Stimulated activated CD8-positive, alpha-beta memory T cell treated with anti-CD3 and anti-CD28 coated beads, Interleukin-7, amount 100 ng/mL, for 4 hours (primary cell): ENCODE measurements around the gene GCK.

Source experiments
- DNase-seq, 2 donors: peaks; one replicate each; pipeline ENCODE4 v3.0.0-alpha.2; 2020; ENCODE audit warnings: low read depth in 2 of 2

Gene GCK

GRCh38 chr7:44155191-44156185 lies 33.8 kb downstream of the GCK start:
- DNase-seq = no peak

DNA sequence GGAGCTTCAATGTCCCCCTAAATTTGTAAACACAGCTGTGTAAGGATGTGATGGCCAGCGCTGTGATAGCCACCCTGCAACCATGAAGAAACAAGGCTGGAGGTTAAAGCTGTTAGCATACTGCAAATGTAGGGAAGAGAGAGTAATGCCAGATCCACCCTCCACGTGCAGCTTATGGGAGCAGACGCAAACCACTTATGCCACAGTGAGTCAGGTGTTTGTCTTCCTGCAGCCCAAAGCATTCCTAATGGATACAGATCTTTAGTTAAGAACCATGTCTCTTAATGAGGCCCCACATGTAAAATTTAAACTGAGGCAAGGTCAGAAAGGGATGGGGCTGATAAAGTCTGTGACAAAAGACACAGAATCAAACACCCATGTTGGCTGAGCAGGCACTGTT lies 34.5 kb downstream of the GCK start:
- DNase-seq = no peak

- DNase-seq = no peak
These were observed 35.3 kb downstream of the GCK start for GRCh38 chr7:44153948-44154335.

- DNase-seq = no peak
These were observed 36.0 kb downstream of the GCK start for GRCh38 chr7:44152971-44153947.

DNA sequence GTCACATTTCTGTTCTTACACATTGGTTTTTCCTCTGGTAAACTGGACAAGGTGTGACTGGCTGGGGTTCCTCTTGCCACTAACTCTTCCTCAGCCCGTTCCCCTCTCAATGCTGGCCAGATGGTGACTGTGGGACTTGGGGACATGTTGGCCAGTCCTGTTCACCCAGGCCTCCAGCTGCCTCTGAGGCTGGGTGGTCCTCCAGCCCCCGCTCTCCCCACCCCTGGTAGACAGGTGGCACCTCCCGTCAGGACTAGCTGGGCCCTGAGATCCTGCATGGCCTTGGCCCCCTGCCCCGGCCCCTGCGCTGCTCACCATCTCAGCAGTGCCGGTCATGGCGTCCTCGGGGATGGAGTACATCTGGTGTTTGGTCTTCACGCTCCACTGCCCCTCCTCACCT lies 37.3 kb downstream of the GCK start:
- DNase-seq = no peak

GRCh38 chr7:44150966-44151941 lies 38.0 kb downstream of the GCK start:
- no peak for DNase-seq

DNA sequence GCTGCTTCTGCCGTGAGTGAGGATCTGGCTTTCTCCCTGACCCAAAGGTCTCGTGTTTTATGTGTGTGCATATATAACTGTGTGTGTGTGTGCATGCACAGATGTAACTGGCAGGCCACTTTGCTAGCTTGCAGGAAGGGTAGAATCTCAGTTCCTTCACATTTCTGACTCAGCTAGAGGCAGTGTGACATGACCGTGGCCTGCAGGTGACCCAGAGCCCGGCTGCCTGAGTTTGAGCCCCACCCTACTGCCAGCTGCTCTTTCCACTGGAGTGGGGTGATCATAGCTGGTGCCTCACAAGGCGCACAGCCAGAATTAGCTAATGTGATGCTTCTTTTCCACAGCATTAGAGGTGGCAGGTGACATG lies 38.8 kb downstream of the GCK start:
- no peak for DNase-seq

DNA sequence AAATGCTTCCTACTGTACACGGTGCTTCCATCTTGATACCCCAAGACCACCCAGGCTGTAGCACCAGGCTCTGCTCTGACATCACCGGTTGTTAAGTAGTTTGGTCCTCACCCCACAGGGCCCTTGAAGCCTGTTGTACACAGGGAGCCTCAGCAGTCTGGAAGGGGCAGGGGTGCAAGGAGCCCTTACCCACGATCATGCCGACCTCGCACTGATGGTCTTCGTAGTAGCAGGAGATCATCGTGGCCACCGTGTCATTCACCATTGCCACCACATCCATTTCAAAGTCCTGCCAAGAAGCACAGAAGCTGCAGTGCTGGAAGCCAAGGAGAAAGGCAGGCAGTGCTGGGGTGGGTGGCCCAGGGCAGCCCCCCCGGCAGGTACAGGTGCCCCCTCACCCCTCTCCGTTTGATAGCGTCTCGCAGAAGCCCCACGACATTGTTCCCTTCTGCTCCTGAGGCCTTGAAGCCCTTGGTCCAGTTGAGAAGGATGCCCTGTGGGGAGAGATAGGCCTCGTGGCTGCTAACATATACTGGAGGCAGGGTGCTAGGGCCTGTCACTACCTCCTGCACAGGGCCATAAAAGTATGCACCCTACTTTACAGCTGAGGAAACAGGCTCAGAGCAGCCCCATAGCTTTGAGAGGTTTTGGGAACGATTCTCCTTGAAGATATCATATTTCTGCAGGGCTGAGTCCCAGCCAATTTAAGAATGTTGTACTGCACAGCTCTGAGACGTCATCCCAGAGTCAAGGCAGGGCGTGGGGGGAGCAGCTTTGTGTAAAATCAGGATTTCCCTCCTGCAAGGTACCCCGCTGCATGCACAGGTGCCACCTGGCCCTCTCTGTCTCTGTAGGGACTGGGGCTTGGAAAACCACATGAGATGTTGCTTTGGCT lies 39.4 kb downstream of the GCK start:
- DNase-seq = no peak

- no peak for DNase-seq
These were observed 40.2 kb downstream of the GCK start for GRCh38 chr7:44148961-44149536.

DNA sequence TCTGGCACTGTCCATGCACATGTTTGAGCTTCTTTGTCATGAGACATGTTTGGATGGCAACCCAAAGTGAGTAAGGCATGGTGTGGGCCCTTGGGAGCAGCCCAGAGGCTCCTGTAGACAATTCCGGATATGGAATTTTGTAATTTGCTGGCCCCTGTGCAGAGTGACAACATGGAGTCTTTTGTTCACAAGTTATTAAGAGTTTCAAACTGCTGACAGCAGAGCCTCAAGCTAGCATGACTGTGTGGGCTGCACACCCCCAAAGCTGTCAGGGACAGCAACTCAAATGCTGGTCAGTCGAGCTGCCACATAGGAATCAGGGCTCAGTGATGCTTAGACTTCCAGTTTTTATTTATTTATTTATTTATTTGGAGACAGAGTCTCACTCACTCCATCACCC lies 41.1 kb downstream of the GCK start:
- DNase-seq = no peak

DNA sequence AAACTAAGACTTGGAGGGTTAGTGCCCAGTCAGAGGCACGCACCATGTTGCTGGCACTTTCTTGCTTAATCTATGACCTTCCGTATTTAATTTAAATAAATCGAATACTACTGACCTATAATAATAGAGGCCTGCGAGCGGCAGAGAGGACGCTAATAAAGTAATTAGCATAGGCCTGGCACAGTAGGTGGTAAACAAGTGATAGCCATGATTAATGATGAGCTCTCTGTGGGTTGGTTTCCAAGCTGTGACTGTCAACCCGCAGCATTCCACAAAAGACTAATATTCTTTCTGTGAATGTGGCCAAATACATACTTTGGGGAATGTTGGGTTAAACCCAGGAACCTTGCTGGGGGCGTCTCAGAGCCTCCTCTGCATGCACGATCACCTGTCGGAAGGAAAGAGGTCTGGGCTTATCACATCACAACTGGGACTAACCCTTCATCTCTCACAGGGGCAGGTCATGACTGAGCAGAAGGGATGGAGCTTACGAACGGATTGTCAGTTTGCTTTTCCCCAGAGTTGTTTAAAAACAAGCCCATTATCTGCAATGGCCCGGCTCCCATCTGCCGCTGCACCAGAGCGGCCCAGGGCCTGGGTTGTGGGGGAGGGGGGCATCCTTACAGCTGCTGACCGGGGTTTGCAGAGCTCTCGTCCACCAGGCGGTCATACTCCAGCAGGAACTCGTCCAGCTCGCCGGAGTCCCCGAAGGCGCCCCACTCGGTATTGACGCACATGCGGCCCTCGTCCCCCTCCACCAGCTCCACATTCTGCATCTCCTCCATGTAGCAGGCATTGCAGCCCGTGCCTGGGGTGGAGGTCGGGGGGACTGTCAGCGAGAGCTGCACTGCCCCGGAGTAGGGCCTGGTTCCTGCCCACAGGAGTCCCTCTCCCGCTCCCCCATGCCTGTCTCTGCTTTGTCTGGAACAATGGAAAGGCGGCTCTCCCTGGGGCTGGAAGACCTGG lies 41.9 kb downstream of the GCK start:
- DNase-seq = no peak

- DNase-seq = peak; percentile 23 to 66
These were observed 43.0 kb downstream of the GCK start for GRCh38 chr7:44145969-44146911.

DNA sequence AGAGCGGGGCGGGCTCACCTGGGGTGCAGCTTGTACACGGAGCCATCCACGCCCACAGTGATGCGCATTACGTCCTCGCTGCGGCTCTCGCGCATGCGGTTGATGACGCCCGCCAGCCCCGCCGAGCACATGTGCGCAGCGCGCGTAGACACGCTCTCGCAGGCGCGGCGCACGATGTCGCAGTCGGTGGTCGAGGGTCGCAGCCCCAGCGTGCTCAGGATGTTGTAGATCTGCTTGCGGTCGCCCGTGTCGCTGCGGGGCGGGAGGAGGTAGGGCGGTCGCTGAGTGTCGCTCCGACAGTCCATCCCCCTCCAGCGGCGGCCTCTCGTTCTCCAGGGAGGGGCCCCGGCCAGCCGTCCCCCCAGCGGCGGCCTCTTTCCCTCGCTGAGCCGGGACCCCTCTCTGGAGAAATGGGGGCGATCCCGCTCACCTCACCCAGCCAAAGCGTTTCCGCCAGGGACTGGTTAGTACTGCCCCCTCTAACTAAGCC lies 43.7 kb downstream of the GCK start:
- DNase-seq = peak; percentile 46 to 70

DNA sequence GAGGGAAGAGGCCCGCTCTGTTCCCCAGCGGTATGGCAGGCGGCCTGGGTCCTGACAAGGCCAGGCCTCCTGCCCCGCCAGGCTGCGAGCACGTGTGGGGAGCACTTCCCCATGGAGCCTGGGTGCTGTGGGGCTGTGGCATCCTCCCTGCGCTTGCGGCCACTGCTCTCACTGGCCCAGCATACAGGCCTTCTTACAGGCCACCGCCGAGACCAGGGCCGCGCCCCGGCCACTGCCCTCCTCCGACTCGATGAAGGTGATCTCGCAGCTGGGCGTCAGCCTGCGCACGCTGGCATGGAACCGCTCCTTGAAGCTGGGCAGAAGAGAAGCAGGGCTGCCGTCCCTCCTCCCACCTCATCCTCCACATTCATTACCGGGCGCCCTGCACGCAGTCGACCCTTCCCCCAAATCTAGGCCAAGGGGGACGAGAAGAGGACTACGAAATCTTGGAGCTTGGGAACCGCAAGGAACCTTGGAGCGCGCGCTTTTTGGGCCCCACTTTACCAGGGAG lies 44.2 kb downstream of the GCK start:
- DNase-seq = no peak

GRCh38 chr7:44144426-44144967 lies 44.7 kb downstream of the GCK start:
- no peak for DNase-seq

DNA sequence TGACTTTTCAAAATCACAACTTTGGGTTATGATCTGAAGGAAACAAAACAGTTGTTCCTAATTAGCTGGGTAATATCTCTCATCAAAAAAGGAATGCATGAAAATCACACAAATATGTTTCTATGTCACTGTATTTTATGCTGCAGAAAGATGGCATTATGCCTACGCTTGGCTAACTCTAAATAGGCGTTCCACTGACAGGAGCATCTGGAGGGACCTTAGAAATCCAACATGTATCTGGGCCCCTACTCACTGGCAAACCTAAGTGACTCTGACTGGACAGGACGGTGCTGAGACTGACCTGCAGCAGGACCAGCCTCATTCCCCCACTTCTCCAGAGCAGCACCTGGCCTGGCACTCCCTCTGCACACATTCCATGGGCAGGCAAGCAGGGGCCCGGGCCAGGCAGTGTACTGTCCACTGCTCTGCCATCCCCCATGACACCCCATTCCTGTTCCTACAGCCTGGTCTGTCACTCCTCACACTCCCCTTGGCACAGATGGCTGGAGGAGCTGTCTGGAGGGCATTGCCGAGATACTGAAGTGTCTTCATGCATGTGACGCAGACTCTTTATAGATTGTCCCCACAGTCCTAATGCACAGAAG lies 45.5 kb downstream of the GCK start:
- DNase-seq = no peak
